ENCODE data around the gene CHP1.
"Not testable (repeated sequence)": the region's sequence is repeated elsewhere in the genome, so short reads cannot be mapped to it uniquely, and the experiment has no call there.

The CHP1 gene

DNA sequence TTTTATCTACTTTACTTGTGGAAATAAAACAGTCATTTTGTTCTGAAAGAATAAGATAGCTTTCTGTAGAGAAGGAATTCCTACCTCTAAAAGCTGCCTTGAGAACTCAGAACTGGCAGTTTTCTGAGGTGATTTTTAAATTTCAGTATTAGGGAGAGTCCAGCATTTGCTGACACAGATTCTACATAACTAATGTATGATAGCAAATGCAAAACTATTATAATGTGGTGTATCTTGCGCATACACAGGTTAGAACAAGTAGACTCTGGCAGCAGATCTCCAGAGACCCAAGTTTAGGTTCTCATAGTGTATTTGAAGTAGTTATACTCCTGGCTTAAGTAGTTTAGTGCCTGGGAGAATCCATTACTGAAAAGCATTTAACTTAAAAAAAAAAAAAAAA lies 70.5 kb downstream of the CHP1 start:
- Mint-ChIP-seq H3K4me1 (peaks cover 18% of the 10 kb centered on the region), H3K9me3 (no peaks in the 10 kb centered on the region), H3K27me3 (no peaks in the 10 kb centered on the region), H3K36me3 (peaks cover 19% of the 10 kb centered on the region), H3K27ac (no peak overlapping the region), H3K4me3 (no peak overlapping the region)
- ATAC-seq = no peak

DNA sequence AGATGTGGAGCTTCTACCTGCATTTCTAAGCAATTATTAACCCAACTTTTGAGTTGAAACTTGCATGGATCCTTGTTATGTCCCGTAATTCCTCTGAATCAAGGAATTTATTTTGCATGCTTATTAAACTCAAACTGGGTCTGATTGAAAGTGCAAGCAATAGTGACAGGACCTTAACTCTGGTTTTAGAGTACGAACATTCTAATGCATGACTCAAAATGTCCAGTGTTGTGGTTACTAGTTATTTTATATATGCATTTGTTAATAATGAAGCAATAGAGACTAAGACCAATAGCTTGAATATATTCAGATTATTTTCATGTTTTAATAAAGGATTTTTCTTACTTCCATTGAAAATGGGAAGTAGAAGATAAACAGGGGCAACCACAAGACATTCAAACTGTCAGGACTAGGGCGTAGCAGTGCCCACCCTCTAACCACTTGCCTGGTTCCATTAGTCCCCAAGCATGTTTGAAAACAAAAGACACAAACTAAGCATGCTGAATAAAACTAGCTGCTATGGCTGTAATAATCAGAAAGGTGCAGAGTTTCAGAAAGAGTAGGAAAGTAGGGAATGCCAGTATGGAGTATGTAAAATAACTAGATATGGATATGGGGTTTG lies 73.2 kb downstream of the CHP1 start:
- ATAC-seq = no peak
- Mint-ChIP-seq H3K9me3 (no peaks in the 10 kb centered on the region), H3K27me3 (no peaks in the 10 kb centered on the region), H3K27ac (no peak overlapping the region), H3K36me3 (peaks cover 16% of the 10 kb centered on the region), H3K4me1 (peaks cover 18% of the 10 kb centered on the region), H3K4me3 (no peak overlapping the region)

DNA sequence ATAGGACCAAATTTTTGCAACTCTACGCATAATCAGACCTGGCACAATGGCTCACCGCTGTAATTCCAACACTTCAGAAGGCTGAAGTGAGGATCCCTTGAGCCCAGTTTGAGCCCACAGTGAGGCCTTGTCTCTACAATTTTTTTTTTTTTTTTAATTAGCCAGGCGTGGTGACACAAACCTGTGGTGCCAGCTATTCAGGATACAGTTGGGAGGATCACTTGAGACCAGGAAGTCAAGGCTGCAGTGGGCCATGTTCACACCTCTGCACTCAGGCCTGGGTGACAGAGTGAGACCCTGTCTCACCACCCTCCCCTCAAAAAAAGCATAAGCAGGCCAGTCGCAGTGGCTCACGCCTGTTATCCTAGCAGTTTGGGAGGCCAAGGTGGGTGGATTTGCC lies 76.6 kb downstream of the CHP1 start:
- H3K9me3 Mint-ChIP-seq = no peaks in the 10 kb centered on the region
- H3K36me3 Mint-ChIP-seq = peaks cover 8% of the 10 kb centered on the region
- no peaks in the 10 kb centered on the region for H3K27me3 Mint-ChIP-seq
- ATAC-seq = no peak
- H3K4me1 Mint-ChIP-seq = peaks cover 16% of the 10 kb centered on the region
- no peak overlapping the region for H3K27ac Mint-ChIP-seq
- no peak overlapping the region for H3K4me3 Mint-ChIP-seq

DNA sequence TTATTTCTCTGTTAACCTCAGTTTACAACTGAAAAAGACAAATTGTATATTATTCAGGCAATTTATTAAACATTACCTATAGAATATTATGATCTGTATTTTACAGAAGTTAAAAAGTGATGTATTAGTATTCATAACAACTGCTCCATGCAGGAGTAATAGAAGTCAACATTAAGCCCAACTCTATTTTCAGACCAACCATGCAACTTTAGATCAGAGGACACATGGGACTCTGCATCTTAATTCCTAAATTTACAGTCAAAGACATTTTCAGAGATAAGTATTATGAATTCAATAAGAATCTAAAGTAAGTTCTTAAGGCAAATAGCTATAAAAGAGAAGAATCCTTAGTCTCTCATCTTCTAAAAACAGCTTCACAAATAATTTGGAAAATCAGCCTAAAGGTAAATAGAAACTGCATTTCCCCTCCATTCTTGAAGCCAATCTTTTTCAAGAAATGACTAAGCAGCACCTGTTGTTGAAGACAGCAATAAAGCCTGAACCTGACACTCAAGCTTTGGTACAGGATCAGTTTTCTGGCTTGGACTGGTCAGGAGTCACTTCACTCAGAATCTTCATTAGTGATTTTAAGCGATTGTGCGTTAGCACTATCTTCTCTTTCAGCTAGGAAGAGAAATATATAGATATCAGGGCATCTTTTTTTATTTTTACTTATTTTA lies 78.3 kb downstream of the CHP1 start:
- ATAC-seq = no peak
- Mint-ChIP-seq H3K4me3 (no peak overlapping the region), H3K27ac (no peak overlapping the region), H3K36me3 (peaks cover 10% of the 10 kb centered on the region), H3K27me3 (no peaks in the 10 kb centered on the region), H3K4me1 (peaks cover 3% of the 10 kb centered on the region), H3K9me3 (no peaks in the 10 kb centered on the region)

DNA sequence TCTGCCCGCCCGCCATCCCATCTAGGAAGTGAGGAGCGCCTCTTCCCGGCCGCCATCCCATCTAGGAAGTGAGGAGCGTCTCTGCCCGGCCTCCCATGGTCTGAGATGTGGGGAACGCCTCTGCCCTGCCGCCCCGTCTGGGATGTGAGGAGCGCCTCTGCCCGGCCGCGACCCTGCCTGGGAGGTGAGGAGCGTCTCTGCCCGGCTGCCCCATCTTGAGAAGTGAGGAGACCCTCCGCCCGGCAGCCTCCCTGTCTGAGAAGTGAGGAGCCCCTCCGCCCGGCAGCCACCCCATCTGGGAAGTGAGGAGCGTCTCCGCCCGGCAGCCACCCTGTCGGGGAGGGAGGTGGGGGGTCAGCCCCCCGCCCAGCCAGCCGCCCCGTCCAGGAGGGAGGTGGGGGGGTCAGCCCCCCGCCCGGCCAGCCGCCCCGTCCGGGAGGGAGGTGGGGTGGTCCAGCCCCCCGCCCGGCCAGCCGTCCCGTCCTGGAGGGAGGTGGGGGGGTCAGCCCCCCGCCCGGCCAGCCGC lies 89.8 kb downstream of the CHP1 start:
- not testable (repeated sequence) for H3K27me3 Mint-ChIP-seq, ATAC-seq, H3K4me1 Mint-ChIP-seq, H3K9me3 Mint-ChIP-seq, H3K36me3 Mint-ChIP-seq, H3K4me3 Mint-ChIP-seq, H3K27ac Mint-ChIP-seq

DNA sequence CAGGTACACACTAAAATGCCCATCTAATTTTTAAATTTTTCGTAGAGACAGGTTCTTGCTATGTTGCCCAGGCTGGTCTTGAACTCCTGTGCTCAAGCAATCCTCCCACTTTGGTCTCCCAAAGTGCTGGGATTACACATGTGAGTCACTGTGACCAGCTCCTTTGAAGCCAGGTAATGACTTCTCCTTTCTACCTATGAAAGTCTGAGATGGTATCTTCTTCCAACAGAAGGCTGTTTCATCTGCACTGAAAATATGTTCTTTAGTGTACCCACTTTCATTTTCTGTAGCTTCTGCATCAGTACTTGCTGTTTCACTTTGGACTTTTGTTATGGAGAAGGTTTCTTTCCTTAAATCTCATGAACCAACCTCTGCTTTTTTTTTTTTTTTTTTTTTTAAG lies 92.5 kb downstream of the CHP1 start:
- no peaks in the 10 kb centered on the region for H3K27me3 Mint-ChIP-seq
- no peaks in the 10 kb centered on the region for H3K9me3 Mint-ChIP-seq
- H3K4me1 Mint-ChIP-seq = no peaks in the 10 kb centered on the region
- H3K36me3 Mint-ChIP-seq = peaks cover 6% of the 10 kb centered on the region
- no peak overlapping the region for H3K4me3 Mint-ChIP-seq
- ATAC-seq = no peak
- H3K27ac Mint-ChIP-seq = no peak overlapping the region

DNA sequence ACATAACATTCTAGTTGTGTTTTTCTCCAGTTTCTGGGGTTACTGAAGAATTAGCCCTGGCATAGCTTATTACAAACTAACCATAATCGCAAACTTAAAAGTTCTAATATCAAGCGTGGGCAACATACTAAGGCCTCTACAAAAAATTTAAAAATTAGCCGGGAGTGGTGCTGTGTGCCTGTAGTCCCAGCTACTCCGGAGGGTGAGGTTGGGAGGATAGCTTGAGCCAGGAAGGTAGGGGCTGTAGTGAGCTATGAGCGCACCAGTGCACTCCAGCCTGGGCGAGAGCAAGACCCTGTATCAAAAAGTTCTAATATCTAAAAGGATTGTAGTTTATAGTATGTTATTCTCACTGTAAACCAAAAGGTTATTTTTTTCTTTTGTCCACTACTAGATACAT lies 100.2 kb downstream of the CHP1 start:
- Mint-ChIP-seq H3K4me1 (peaks cover 29% of the 10 kb centered on the region), H3K36me3 (no peaks in the 10 kb centered on the region), H3K4me3 (peak overlapping the region; percentile 89), H3K27me3 (no peaks in the 10 kb centered on the region), H3K9me3 (no peaks in the 10 kb centered on the region), H3K27ac (peak overlapping the region; percentile 89)
- ATAC-seq = no peak
